GM12892 (cell line): ENCODE measurements around the gene MOB3B.

Experiments
- POLR2A ChIP-seq: IDR thresholded peaks from 2 replicates; pipeline ENCODE4 v1.6.1; 2011; ENCODE audit warnings: low read depth, low read length, control low read depth
- POLR2AphosphoS5 ChIP-seq: IDR thresholded peaks from 2 replicates; pipeline ENCODE4 v1.6.1; 2011; ENCODE audit warnings: low read depth, low read length, control low read depth

DNA sequence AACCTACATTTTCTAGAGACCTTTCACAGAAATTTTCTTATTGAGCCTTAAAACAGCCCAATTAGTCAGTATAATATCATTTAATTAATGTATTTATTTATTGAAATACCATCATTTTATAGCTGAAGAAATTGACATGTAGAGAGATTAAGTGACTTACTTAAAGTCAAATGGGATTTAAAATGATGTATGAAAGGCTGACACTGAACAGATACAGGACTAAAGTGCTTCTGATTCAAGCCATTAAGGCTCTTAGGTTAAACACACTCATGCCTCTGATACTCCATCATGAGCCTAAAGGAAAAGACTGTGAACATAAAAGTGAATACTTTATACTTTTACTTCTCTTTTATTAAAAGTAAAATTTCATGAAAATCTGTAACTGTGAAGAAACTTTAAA lies 30.8 kb upstream of the MOB3B start:
- TF ChIP-seq POLR2AphosphoS5 (no peak), POLR2A (no peak)
